ENCODE measurements around the gene GRIA4. TPM values are rescaled to one million over a fixed set of nuclear protein-coding genes. Genes with fewer than 3 reads are reported as not detected.

The GRIA4 gene
- total RNA-seq, result not detected

DNA sequence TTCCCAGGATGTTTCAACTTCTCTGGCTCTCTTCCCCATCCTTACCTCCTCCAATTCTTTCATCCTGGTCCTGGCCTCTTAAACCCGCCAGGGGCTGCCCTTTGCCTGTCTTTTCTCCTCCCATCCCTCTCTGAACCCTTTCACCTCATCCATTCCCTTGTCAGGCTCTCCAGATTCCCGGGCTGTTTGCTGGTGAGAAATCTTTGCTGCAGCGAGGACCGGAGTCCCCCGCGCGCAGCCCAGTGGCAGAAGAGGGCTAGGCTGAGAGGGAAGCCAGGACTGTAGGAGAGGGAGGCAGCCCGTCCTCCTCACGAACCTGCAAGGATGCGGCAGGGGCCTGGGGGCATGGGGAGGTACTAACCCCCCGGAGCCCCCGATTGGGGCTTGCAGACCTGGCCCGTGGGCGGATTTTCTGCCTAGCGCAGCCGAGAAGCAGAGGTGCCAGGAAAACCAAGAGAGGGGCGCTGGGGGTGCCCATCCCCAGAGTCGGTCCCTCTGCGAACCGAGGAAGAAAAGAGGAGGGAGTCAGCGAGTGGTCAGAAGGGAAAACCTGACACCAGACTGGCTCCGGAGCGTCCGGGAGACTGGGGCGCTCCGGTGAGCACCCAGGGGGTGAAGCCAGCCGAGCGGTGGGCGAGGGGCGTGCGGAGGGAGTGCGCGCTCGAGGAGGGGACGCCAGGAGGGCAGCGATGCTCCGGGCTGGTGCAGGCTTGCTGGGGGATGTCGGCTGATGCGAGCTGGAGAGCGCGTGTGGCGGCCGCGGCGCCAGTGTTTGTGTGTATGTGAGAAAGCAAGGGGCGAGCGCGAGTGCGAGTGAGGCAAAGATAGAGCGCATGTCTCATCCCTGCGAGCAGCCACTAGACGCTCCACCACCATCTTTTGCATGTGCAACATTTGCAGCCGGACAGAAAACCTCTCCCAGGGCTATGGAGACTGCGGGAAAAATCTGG, at the start of gene GRIA4:
TSS of gene GRIA4 (plus strand) at position 242 of the 950 bp plus-strand sequence. CDS start 925 bp downstream, outside the sequence.
- Histone ChIP-seq H3K4me1 (peaks cover 19% of the 10 kb centered on the region), H3K9me3 (no peaks in the 10 kb centered on the region), H3K27ac (no peak within 1 kb of the TSS), H3K4me3 (peak within 1 kb of the TSS; percentile 34 to 35), H3K36me3 (no peaks in the 10 kb centered on the region), H3K27me3 (no peaks in the 10 kb centered on the region)
- intact Hi-C loops (cut with DNase I), result no loop called here
- DNase-seq (ENCODE audit: extremely low spot score in 2 of 2), result no peak
- TF ChIP-seq POLR2AphosphoS5 (IDR thresholded peaks at IDR 0.05; ENCODE audit: insufficient read depth in 1 of 2, low read depth in 1 of 2) (no peak), POLR2A (IDR thresholded peaks at IDR 0.05) (no peak)
- TF ChIP-seq, protein P1, sequence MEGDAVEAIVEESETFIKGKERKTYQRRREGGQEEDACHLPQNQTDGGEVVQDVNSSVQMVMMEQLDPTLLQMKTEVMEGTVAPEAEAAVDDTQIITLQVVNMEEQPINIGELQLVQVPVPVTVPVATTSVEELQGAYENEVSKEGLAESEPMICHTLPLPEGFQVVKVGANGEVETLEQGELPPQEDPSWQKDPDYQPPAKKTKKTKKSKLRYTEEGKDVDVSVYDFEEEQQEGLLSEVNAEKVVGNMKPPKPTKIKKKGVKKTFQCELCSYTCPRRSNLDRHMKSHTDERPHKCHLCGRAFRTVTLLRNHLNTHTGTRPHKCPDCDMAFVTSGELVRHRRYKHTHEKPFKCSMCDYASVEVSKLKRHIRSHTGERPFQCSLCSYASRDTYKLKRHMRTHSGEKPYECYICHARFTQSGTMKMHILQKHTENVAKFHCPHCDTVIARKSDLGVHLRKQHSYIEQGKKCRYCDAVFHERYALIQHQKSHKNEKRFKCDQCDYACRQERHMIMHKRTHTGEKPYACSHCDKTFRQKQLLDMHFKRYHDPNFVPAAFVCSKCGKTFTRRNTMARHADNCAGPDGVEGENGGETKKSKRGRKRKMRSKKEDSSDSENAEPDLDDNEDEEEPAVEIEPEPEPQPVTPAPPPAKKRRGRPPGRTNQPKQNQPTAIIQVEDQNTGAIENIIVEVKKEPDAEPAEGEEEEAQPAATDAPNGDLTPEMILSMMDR (IDR thresholded peaks at IDR 0.05), result no peak

- Histone ChIP-seq H3K4me1 (no peaks in the 10 kb centered on the region), H3K9me3 (no peaks in the 10 kb centered on the region), H3K27ac (no peak overlapping the region), H3K4me3 (no peak overlapping the region), H3K36me3 (no peaks in the 10 kb centered on the region), H3K27me3 (no peaks in the 10 kb centered on the region)
- DNase-seq (ENCODE audit: extremely low spot score in 2 of 2), result no peak
- TF ChIP-seq POLR2AphosphoS5 (IDR thresholded peaks at IDR 0.05; ENCODE audit: insufficient read depth in 1 of 2, low read depth in 1 of 2) (no peak), POLR2A (IDR thresholded peaks at IDR 0.05) (no peak)
- TF ChIP-seq, protein P1 (IDR thresholded peaks at IDR 0.05), result no peak
- intact Hi-C loops (cut with DNase I), result no loop called here
Measured at GRCh38 chr11:105573091-105573490, 36.8 kb upstream of the GRIA4 start.

GRCh38 chr11:105574974-105575373, 34.9 kb upstream of the GRIA4 start:
- no peaks in the 10 kb centered on the region for H3K9me3 ChIP-seq
- no peaks in the 10 kb centered on the region for H3K36me3 ChIP-seq
- no peak overlapping the region for H3K4me3 ChIP-seq
- H3K27ac ChIP-seq, result no peak overlapping the region
- no peaks in the 10 kb centered on the region for H3K4me1 ChIP-seq
- no peaks in the 10 kb centered on the region for H3K27me3 ChIP-seq
- no peak for TF ChIP-seq POLR2AphosphoS5 (IDR thresholded peaks at IDR 0.05; ENCODE audit: insufficient read depth in 1 of 2, low read depth in 1 of 2)
- no peak for TF ChIP-seq POLR2A (IDR thresholded peaks at IDR 0.05)
- TF ChIP-seq, protein P1 (IDR thresholded peaks at IDR 0.05), result no peak
- DNase-seq (ENCODE audit: extremely low spot score in 2 of 2), result no peak
- intact Hi-C loops (cut with DNase I), result no loop called here

DNA sequence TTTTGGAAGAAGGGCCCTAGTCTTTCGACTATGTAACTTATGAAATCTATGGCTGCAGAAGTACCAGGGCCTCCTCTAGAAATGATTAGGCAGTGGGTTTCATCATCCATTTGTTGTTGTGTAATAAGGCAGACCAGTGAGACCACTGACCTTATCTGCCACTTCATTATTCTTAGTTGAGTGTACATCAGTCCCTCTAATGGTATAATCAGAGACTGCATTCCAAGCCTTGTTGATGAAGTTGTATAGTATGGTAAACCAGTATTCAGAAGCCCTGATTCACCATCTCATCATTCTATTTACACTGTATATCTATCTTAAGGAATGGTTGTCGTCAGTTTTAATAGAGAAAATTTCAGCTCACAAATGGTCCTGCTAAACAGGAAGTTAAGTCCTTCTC, 32.2 kb upstream of the GRIA4 start:
- no peak overlapping the region for H3K4me3 ChIP-seq
- no peaks in the 10 kb centered on the region for H3K36me3 ChIP-seq
- H3K9me3 ChIP-seq, result no peaks in the 10 kb centered on the region
- TF ChIP-seq POLR2A (IDR thresholded peaks at IDR 0.05) (no peak), POLR2AphosphoS5 (IDR thresholded peaks at IDR 0.05; ENCODE audit: insufficient read depth in 1 of 2, low read depth in 1 of 2) (no peak)
- TF ChIP-seq, protein P1 (IDR thresholded peaks at IDR 0.05), result no peak
- DNase-seq (ENCODE audit: extremely low spot score in 2 of 2), result no peak
- intact Hi-C loops (cut with DNase I), result no loop called here
- H3K27me3 ChIP-seq, result no peaks in the 10 kb centered on the region
- no peak overlapping the region for H3K27ac ChIP-seq
- no peaks in the 10 kb centered on the region for H3K4me1 ChIP-seq

DNA sequence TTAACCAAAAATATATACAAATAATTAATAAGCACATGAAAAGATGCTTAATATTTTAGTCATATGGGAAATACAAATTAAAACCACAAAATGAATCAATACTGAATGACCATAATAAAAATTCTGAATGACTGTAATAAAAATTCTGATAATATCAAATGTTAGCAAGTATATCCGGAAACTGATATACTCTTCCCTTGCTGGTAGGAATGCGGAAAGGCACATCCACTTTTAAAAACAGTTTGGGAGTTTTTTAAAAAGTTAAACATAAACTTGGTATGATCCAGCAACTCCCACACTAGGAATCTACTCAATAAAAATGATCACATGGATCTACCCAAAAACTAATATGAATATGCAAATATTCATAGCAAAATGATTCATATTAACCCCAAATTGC, 30.8 kb upstream of the GRIA4 start:
- no peak for DNase-seq (ENCODE audit: extremely low spot score in 2 of 2)
- Histone ChIP-seq H3K4me3 (no peak overlapping the region), H3K27me3 (no peaks in the 10 kb centered on the region), H3K4me1 (no peaks in the 10 kb centered on the region), H3K9me3 (no peaks in the 10 kb centered on the region), H3K27ac (no peak overlapping the region), H3K36me3 (no peaks in the 10 kb centered on the region)
- TF ChIP-seq POLR2AphosphoS5 (IDR thresholded peaks at IDR 0.05; ENCODE audit: insufficient read depth in 1 of 2, low read depth in 1 of 2), result no peak
- TF ChIP-seq, protein P1 (IDR thresholded peaks at IDR 0.05), result no peak
- TF ChIP-seq POLR2A (IDR thresholded peaks at IDR 0.05), result no peak
- intact Hi-C loops (cut with DNase I), result no loop called here
